ENCODE results near the gene TXNRD1. TPM values are rescaled to one million over a fixed set of nuclear protein-coding genes. Genes with fewer than 3 reads are reported as not detected.

The TXNRD1 gene
- total RNA-seq, 1 donor from 2014 or later, result 74.7 TPM

GRCh38 chr12:104279164-104279563 lies 63.6 kb downstream of the TXNRD1 start:
- no peaks in the 10 kb centered on the region for H3K27me3 Mint-ChIP-seq (ENCODE audit: low read depth)
- DNase-seq (ENCODE audit: low spot score in 2 of 2, unreplicated experiment in 2 of 2), result no peak
- no peak overlapping the region for H3K27ac Mint-ChIP-seq
- H3K36me3 Mint-ChIP-seq, result no peaks in the 10 kb centered on the region
- TF ChIP-seq, protein P1, sequence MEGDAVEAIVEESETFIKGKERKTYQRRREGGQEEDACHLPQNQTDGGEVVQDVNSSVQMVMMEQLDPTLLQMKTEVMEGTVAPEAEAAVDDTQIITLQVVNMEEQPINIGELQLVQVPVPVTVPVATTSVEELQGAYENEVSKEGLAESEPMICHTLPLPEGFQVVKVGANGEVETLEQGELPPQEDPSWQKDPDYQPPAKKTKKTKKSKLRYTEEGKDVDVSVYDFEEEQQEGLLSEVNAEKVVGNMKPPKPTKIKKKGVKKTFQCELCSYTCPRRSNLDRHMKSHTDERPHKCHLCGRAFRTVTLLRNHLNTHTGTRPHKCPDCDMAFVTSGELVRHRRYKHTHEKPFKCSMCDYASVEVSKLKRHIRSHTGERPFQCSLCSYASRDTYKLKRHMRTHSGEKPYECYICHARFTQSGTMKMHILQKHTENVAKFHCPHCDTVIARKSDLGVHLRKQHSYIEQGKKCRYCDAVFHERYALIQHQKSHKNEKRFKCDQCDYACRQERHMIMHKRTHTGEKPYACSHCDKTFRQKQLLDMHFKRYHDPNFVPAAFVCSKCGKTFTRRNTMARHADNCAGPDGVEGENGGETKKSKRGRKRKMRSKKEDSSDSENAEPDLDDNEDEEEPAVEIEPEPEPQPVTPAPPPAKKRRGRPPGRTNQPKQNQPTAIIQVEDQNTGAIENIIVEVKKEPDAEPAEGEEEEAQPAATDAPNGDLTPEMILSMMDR (IDR thresholded peaks at IDR 0.05; ENCODE audit: unreplicated experiment), result no peak
- H3K4me3 Mint-ChIP-seq, result no peak overlapping the region
- no peaks in the 10 kb centered on the region for H3K9me3 Mint-ChIP-seq
- peaks cover 2% of the 10 kb centered on the region for H3K4me1 Mint-ChIP-seq

DNA sequence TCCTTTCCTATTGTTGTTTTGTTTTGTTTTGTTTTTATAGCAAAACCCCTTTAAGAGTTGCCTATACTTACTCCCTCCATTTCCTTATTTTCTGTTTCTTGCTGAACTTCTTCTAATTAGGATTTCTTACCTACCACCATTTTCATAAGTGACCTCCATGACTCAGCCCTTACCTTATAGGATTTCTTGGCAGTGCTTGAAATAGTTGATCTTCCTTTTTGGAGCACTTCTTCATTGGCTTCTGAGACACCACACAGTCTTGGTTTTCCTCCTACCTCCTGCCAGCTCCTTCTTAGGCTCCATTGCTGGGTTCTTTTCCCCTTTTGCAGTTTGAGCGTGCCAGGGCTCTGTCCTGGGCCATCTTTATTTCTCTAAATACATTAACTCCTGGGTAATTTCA lies 64.5 kb downstream of the TXNRD1 start:
- Mint-ChIP-seq H3K4me3 (no peak overlapping the region), H3K4me1 (peaks cover 3% of the 10 kb centered on the region), H3K36me3 (no peaks in the 10 kb centered on the region), H3K27me3 (ENCODE audit: low read depth) (no peaks in the 10 kb centered on the region), H3K27ac (no peak overlapping the region), H3K9me3 (no peaks in the 10 kb centered on the region)
- no peak for DNase-seq (ENCODE audit: low spot score in 2 of 2, unreplicated experiment in 2 of 2)
- TF ChIP-seq, protein P1 (IDR thresholded peaks at IDR 0.05; ENCODE audit: unreplicated experiment), result no peak

GRCh38 chr12:104280717-104281458 lies 65.3 kb downstream of the TXNRD1 start:
- Mint-ChIP-seq H3K9me3 (no peaks in the 10 kb centered on the region), H3K36me3 (no peaks in the 10 kb centered on the region), H3K27ac (no peak overlapping the region), H3K4me1 (peaks cover 9% of the 10 kb centered on the region), H3K4me3 (no peak overlapping the region), H3K27me3 (ENCODE audit: low read depth) (no peaks in the 10 kb centered on the region)
- no peak for DNase-seq (ENCODE audit: low spot score in 2 of 2, unreplicated experiment in 2 of 2)
- TF ChIP-seq, protein P1 (IDR thresholded peaks at IDR 0.05; ENCODE audit: unreplicated experiment), result no peak

DNA sequence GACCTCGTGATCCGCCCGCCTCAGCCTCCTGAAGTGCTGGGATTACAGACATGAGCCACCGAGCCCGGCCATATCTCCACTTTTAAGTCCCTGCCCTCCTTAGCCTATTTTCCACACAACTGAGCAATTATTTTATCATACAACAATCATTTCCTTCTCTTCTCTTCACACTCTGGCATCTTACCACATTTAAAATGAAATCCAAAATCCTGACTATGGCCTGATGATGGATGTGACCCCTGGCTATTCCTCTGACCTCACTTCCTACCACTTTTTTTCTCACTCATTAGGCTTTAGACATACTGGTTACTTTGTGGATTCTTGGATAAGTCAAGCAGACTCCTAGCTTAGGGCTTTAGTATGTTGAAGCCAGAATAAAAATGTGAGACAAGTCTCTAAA lies 66.1 kb downstream of the TXNRD1 start:
- H3K27ac Mint-ChIP-seq, result no peak overlapping the region
- peaks cover 15% of the 10 kb centered on the region for H3K4me1 Mint-ChIP-seq
- no peaks in the 10 kb centered on the region for H3K36me3 Mint-ChIP-seq

DNA sequence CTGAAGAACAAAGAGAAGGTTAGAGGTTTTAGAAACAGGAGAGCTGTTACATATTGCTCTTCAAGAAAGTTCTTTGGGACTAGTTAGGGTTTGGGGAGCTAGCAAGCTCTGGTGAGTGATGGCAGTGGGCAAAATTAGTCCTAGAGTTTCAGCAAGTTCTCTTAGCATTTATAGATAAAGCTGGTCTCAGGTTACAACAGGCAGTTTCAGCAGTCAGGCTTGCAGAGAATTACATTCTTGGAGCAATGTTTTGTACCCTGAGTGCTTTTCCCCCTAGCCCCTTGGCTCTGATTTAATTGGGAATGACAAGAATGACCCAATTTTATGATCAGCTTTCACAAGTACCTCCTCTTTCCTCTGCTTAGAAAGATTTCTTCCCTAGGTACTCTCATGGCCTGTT lies 66.5 kb downstream of the TXNRD1 start:
- H3K27me3 Mint-ChIP-seq (ENCODE audit: low read depth), result no peaks in the 10 kb centered on the region
- no peak for DNase-seq (ENCODE audit: low spot score in 2 of 2, unreplicated experiment in 2 of 2)
- no peak overlapping the region for H3K27ac Mint-ChIP-seq
- H3K36me3 Mint-ChIP-seq, result no peaks in the 10 kb centered on the region
- no peaks in the 10 kb centered on the region for H3K9me3 Mint-ChIP-seq
- H3K4me3 Mint-ChIP-seq, result no peak overlapping the region
- TF ChIP-seq, protein P1 (IDR thresholded peaks at IDR 0.05; ENCODE audit: unreplicated experiment), result no peak
- H3K4me1 Mint-ChIP-seq, result peaks cover 17% of the 10 kb centered on the region

More for the DNA sequence above, 66.1 kb downstream of the TXNRD1 start:
- Mint-ChIP-seq H3K27me3 (ENCODE audit: low read depth) (no peaks in the 10 kb centered on the region), H3K9me3 (no peaks in the 10 kb centered on the region), H3K4me3 (no peak overlapping the region)
- TF ChIP-seq, protein P1 (IDR thresholded peaks at IDR 0.05; ENCODE audit: unreplicated experiment), result no peak
- DNase-seq (ENCODE audit: low spot score in 2 of 2, unreplicated experiment in 2 of 2), result no peak
